Endothelial cell of umbilical vein (primary cell): Measurements from ENCODE around the gene FREM3. TPM values are rescaled to one million over a fixed set of nuclear protein-coding genes. Genes with fewer than 3 reads are reported as not detected.

ENCODE experiments used
- BruUV-seq: library from RNA; stranded (reverse); fragments of 400-500 nt; replicated peaks from 2 replicates; lab custom pipeline; 2021; lab: Mats Ljungman, UMichigan
- CTCF ChIA-PET: fragments of 300-600, 350-600 bp; sonication (Branson Sonifier 250); formaldehyde crosslinking; loops from one replicate; lab custom pipeline; 2021; ENCODE audit warnings: antibody characterized with exemption, inconsistent platforms; lab: Charles Lee
- POLR2A ChIA-PET: fragments of 300-600, 350-600 bp; sonication (Branson Sonifier 250); formaldehyde crosslinking; loops from one replicate; lab custom pipeline; 2021; ENCODE audit warnings: antibody characterized with exemption, inconsistent platforms; lab: Charles Lee
- DNase-seq: peaks from one replicate; pipeline ENCODE4 v3.0.0-alpha.2; 2011; ENCODE audit warnings: low read depth, low spot score
- FAIRE-seq: peaks from 2 replicates; lab custom pipeline; 2011; peaks lifted over from hg19 to GRCh38; lab: Jason Lieb, UNC
- H2AFZ ChIP-seq: 2 replicates; pipeline ENCODE4 v1.6.0; 2012; ENCODE audit warnings: low read depth, low read length, control low read depth, inconsistent platforms
- H3K27ac ChIP-seq: 2 replicates; pipeline ENCODE4 v1.5.1; 2011; ENCODE audit warnings: low read depth, mild to moderate bottlenecking, control low read depth, low read length, moderate library complexity; ENCODE audit not compliant: insufficient read depth
- H3K27me3 ChIP-seq, 2 experiments: 2 replicates each; pipeline versions ENCODE4 v1.6.0 to v1.6.1; 2011; ENCODE audit warnings: low read length in 2 of 2, mixed read lengths in 1 of 2; ENCODE audit not compliant: control insufficient read depth in 2 of 2, insufficient read depth in 2 of 2
- H3K36me3 ChIP-seq, 2 experiments: 2 replicates in 1 of 2; 3 replicates in 1 of 2; pipeline ENCODE4 v1.5.1; 2011; ENCODE audit warnings: low read length in 2 of 2, mild to moderate bottlenecking in 1 of 2, moderate library complexity in 1 of 2; ENCODE audit not compliant: control insufficient read depth in 2 of 2, insufficient read depth in 2 of 2; ENCODE audit errors: extremely low read depth in 1 of 2
- H3K4me1 ChIP-seq: 3 replicates; pipeline ENCODE4 v1.5.1; 2011; ENCODE audit warnings: mild to moderate bottlenecking, low read length; ENCODE audit not compliant: control insufficient read depth, insufficient read depth; ENCODE audit errors: extremely low read depth
- H3K4me2 ChIP-seq: 2 replicates; pipeline ENCODE4 v1.6.1; 2011; ENCODE audit warnings: low read length, control low read depth, mixed read lengths; ENCODE audit not compliant: insufficient read depth
- H3K4me3 ChIP-seq, 3 experiments: fragments of 200-600 bp in 1 of 3; sonication (generic), shearing (Covaris generic) in 1 of 3; replicated peaks in 1 of 3; 2 replicates each; pipeline ENCODE4 v1.5.1; 2011 to 2016; ENCODE audit warnings: control low read depth in 3 of 3, low read length in 3 of 3, mild to moderate bottlenecking in 2 of 3, inconsistent platforms in 1 of 3, low read depth in 1 of 3, moderate library complexity in 1 of 3; ENCODE audit not compliant: insufficient read depth in 1 of 3
- H3K79me2 ChIP-seq: 2 replicates; pipeline ENCODE4 v1.6.0; 2012; ENCODE audit warnings: low read length, inconsistent platforms; ENCODE audit not compliant: control insufficient read depth, insufficient read depth
- H3K9ac ChIP-seq: replicated peaks from 2 replicates; pipeline ENCODE3; 2011; ENCODE audit warnings: low read length, control low read depth; ENCODE audit not compliant: insufficient read depth; ENCODE audit errors: extremely low read depth
- H3K9me1 ChIP-seq: replicated peaks from 3 replicates; pipeline ENCODE4 v1.6.0; 2011; ENCODE audit warnings: mild to moderate bottlenecking, low read length; ENCODE audit not compliant: control insufficient read depth, insufficient read depth; ENCODE audit errors: extremely low read depth
- H3K9me3 ChIP-seq: replicated peaks from 2 replicates; pipeline ENCODE4 v1.5.1; 2012; ENCODE audit warnings: low read length, inconsistent platforms; ENCODE audit not compliant: control insufficient read depth, insufficient read depth
- H4K20me1 ChIP-seq: replicated peaks from 2 replicates; pipeline ENCODE3; 2011; ENCODE audit warnings: mild to moderate bottlenecking, low read length; ENCODE audit not compliant: control insufficient read depth, insufficient read depth; ENCODE audit errors: extremely low read depth
- CTCF ChIP-seq, 2 donors: IDR thresholded peaks; 1 replicate in 1 of 2; 2 replicates in 1 of 2; pipeline ENCODE4 v1.5.1; 2011; ENCODE audit warnings: low read length in 2 of 2, mild to moderate bottlenecking in 2 of 2, moderate library complexity in 2 of 2, control low read depth in 1 of 2, inconsistent platforms in 1 of 2, low read depth in 1 of 2; ENCODE audit not compliant: insufficient read depth in 1 of 2; ENCODE audit errors: extremely low read depth in 1 of 2
- EZH2 ChIP-seq: IDR thresholded peaks from 2 replicates; pipeline ENCODE4 v1.6.1; 2012; ENCODE audit warnings: borderline replicate concordance, low read depth, mild to moderate bottlenecking, moderate library complexity, low read length, inconsistent platforms; ENCODE audit not compliant: severe bottlenecking
- FOS ChIP-seq: IDR thresholded peaks from 2 replicates; pipeline ENCODE4 v1.6.1; 2011; ENCODE audit warnings: mild to moderate bottlenecking, low read length, moderate library complexity, borderline replicate concordance; ENCODE audit not compliant: insufficient read depth
- GATA2 ChIP-seq: IDR thresholded peaks from 2 replicates; pipeline ENCODE4 v1.7.0; 2011; ENCODE audit warnings: low read depth, mild to moderate bottlenecking, moderate library complexity, mixed read lengths, low read length; ENCODE audit not compliant: insufficient read length, insufficient read depth
- POLR2A ChIP-seq: IDR thresholded peaks from 2 replicates; pipeline ENCODE4 v1.6.1; 2012; ENCODE audit warnings: low read depth, mild to moderate bottlenecking, control low read depth, low read length
- POLR2AphosphoS5 ChIP-seq: IDR thresholded peaks from 2 replicates; pipeline ENCODE4 v1.6.1; 2012; ENCODE audit warnings: low read depth, mild to moderate bottlenecking, control low read depth, low read length, moderate library complexity; ENCODE audit not compliant: insufficient read depth
- dilution Hi-C: fragments of 300-500 bp; cut with MboI; formaldehyde crosslinking; loops from one replicate; pipeline ENCODE4 v1.15.0; 2019; ENCODE audit warnings: low sequenced_read_pairs; ENCODE audit not compliant: extremely low pct_ligation_motif_present
- intact Hi-C: fragments of 100-400 bp; cut with micrococcal nuclease; formaldehyde crosslinking; loops from one replicate; pipeline ENCODE4 v1.10.0; 2022
- polyA plus RNA-seq, 4 experiments: library from polyadenylated mRNA; depleted of rRNA in 3 of 4; stranded (reverse) in 3 of 4; unstranded in 1 of 4; fragments of >200 nt; gene quantifications; 2 replicates each; pipeline versions ENCODE4 v1.2.1 to v1.2.3, GENCODE V29; 2011 to 2012; ENCODE audit warnings: missing spikeins in 1 of 4
- total RNA-seq: library from RNA; stranded (reverse); gene quantifications from 2 replicates; pipeline ENCODE4 v1.2.3, GENCODE V29; 2021
- TF ChIP-seq, protein P1 (sequence below): IDR thresholded peaks from 2 replicates; pipeline ENCODE4 v1.6.1; 2011; ENCODE audit not compliant: insufficient read depth, insufficient read length

Gene FREM3
- total and polyA plus RNA-seq, 2 donors (not counting 3 experiments of a cell fraction or from before 2014, with no cell fraction given), result 0.04 to 0.08 TPM

DNA sequence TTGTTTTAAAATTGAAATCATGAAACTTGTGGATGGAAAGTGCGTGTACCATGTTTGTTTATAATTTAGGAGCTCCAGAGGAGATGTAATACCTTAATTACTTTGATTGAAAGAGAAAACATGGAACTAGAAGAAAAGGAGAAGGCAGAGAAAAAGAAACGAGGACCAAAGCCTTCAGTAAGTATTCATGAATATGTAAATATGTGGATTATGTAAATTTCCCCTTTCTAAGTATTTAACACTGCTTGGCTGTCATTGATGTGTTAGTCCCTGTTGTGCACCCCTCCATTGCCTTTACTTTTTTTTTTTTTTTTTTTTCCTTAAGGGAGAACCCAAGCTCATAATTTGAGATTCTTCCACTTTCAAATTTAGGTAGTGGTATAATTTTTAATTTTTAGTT, 150.5 kb downstream of the FREM3 start:
- Histone ChIP-seq H3K9me1 (no peaks in the 10 kb centered on the region), H3K4me2 (no peak overlapping the region), H3K27ac (no peak overlapping the region), H3K27me3 (no peaks in the 10 kb centered on the region), H4K20me1 (no peaks in the 10 kb centered on the region), H3K9me3 (no peaks in the 10 kb centered on the region), H3K4me3 (no peak overlapping the region), H2AFZ (no peak overlapping the region), H3K9ac (no peak overlapping the region), H3K4me1 (no peaks in the 10 kb centered on the region), H3K79me2 (peaks cover 3% of the 10 kb centered on the region), H3K36me3 (peaks cover under 1 to 30% of the 10 kb centered on the region in 2 experiments)
- POLR2A ChIA-PET, result no interaction called here
- CTCF ChIA-PET, result no interaction called here
- TF ChIP-seq, protein P1, sequence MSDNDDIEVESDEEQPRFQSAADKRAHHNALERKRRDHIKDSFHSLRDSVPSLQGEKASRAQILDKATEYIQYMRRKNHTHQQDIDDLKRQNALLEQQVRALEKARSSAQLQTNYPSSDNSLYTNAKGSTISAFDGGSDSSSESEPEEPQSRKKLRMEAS, result no peak
- TF ChIP-seq GATA2 (no peak), POLR2AphosphoS5 (no peak), POLR2A (no peak), CTCF (IDR thresholded peaks at IDR 0.05; ENCODE audit: extremely low read depth in 1 of 2, insufficient read depth in 1 of 2, low read depth in 1 of 2, low read length in 2 of 2) (no peak), FOS (no peak), EZH2 (no peak)
- BruUV-seq, result no TSS peak
- no peak for FAIRE-seq
- dilution Hi-C loops (no loop called here), intact Hi-C loops (loop anchor here (2.0 kb wide), 1 partner anchor 13 kb away; no protein-coding TSS in a partner anchor)
- no peak for DNase-seq
